HG03520 (cell line): ENCODE measurements around the gene UBE2V1.
"Not testable (repeated sequence)": the region's sequence is repeated elsewhere in the genome, so short reads cannot be mapped to it uniquely, and the experiment has no call there.

Source experiments
- ATAC-seq: cut with Tn5 transposase; IDR thresholded peaks from one replicate; pipeline ENCODE4 v1.9.1; 2021; ENCODE audit warnings: mild to moderate bottlenecking, moderate library complexity; ENCODE audit not compliant: unreplicated experiment

Gene UBE2V1

DNA sequence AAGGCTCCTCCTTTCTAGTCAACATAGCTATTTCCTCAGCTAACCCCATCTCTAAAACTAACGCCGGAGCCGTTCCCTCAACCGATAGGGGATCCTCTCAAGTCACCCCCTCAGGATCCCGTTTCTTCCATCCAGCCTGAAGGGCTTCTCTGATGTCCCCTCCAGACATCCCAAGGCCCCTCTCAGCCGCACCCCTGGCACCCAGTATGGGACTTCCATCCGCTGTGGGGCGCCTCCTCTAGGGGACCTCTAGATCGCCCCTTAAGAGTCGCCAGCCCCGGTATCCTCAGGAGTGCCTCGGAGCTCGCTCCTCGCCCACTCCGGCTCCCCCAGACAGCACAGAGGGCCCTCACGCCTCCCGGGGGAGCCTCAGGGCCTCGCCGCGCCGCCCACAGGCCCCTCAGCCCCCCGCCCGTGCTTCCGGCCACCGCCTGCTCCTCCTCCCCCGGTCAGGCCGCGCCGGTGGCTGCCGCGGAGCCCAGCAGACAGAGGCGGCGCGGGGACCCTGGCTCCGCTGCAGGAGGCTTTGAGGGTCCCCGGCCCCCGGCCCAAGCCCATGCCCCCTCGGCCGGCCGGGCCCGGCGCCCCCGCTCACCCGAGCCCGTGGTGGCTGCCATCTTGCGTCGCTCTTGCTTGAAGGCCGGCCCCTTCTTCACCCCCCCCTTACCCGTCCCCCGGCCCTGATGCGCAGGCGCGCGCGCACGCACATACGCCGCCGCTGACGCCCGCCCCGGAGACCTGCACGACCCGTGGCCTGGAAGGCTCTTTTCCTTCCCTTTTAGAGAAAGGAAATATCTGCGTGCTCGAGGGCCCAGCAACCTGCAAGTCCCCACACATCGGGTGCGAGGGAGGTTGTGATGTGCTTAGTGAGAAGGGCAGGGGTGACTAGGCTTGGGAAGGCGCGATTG is at the start of gene UBE2V1:
Gene UBE2V1, minus strand, starts transcription at position 639 of the 908 bp plus-strand sequence. Its CDS starts 22 bp downstream, at position 617.
- peak; percentile 32 for ATAC-seq

DNA sequence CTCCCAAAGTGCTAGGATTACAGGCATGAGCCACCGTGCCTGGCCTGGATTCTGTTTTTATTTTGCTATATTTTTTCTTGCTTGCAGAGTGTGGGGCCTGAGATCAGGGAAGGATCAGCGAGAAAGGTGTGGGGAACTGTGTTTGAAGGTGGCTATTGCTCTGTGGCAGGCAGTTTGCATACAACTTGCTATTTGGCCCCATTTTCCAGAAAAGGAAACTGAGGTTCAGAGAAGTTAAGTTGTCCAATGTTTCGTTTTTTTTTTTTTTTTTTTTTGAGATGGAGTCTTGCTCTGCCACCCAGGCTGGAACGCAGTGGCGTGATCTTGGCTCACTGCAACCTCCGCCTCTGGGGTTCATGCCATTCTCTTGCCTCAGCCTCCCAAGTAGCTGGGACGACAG is 48.5 kb upstream of the UBE2V1 start:
- ATAC-seq, result not testable (repeated sequence)

DNA sequence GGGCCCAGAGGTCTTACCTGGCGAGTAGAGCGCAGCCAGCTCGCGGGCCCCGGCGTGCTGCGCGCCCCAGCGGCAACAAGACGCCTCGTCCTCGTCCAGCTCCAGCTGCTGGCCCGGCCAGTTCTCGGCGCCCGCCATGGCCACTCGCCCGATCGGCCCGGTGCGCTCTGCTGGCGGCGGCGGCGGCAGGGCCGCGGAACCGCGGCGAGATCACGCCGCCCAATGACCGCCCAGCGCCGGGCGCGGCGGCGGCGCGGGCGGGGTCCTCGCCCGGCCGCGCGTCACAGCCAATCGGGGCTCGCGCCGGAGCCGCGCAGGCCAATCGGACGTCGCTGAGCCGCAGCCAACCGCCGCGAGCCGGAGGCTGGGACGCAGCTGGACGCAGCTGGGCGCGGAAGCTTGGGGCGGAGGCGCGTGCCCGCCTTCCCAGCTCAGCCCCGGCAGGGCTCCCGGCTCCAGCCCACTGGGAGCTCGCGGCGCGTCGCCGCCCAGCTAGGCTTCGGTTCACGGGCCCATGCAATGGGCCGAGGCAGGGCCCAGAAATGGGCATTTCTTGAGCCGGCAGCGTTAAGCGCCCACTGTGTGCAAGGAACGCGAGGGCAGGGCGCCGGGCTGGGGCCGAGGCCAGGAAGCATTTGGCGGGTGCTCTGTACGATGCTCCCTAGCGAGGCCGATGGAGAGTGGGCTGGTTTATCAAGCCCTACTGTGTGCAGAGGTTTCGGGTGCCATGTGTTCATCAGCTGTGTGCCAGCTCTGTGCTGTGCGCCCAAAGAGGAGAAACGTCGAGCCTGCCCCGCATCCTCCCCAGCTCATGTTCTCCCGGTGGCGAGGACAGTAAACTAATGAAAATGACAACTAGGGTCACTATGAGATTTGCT is 40.8 kb upstream of the UBE2V1 start, which contains the start of gene PEDS1:
Gene PEDS1, minus strand, starts transcription at position 224 of the 878 bp plus-strand sequence. Its CDS starts 86 bp downstream, at position 138.
- peak; percentile 88 for ATAC-seq

DNA sequence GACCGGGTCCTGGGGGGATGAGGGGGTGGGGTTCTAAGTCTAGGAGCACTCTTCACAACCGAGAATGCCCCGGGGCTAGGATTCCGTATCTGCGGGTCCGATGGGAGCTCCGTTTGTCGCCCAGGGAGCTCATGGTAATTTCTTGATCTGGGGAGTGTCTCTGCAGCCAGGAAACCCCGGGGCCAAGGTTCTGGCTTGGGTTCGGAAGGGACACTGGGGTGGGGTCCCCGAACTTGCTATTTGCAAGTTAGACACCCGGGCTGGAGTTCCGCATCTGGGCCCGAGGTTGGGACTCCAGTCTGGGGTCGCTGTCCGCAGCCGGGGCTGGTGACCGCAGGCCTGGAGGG is 40.2 kb upstream of the UBE2V1 start:
- no peak for ATAC-seq

DNA sequence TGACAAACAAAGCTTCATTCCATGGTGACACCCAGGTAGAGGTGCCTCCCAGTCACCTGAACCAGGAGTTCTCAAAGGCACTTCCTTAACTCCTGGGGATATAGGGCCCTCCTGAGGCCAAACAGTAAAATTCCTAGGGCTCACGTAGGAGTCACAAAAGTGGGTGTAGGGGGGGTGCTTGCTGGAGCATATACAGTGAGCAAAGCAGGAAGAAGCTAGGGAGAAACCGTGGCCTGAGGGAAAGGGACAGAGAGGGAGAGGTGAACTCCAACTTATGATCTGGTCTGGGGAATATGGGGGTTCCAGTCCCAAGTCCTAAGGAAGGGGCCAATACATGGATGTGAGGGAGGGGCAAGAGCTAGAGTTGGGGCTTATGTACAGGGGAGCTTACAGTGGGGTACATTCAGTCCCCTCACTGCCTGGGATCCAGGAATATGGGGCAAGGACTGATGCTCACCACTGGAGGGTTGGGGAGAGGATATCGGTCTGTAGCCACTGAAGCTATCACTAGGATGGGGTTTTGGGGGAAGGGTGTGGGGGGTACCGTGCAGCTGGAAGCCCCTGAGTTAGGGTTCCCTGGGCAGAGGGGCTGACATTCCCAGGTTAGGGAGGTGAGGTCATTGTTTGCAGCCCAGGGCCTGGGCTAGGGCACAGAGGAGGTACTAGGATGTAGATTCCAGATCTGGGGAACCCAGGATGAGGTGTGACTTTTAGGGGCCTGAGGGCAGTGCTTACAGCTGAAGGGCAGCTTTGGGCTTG is 39.6 kb upstream of the UBE2V1 start:
- no peak for ATAC-seq

DNA sequence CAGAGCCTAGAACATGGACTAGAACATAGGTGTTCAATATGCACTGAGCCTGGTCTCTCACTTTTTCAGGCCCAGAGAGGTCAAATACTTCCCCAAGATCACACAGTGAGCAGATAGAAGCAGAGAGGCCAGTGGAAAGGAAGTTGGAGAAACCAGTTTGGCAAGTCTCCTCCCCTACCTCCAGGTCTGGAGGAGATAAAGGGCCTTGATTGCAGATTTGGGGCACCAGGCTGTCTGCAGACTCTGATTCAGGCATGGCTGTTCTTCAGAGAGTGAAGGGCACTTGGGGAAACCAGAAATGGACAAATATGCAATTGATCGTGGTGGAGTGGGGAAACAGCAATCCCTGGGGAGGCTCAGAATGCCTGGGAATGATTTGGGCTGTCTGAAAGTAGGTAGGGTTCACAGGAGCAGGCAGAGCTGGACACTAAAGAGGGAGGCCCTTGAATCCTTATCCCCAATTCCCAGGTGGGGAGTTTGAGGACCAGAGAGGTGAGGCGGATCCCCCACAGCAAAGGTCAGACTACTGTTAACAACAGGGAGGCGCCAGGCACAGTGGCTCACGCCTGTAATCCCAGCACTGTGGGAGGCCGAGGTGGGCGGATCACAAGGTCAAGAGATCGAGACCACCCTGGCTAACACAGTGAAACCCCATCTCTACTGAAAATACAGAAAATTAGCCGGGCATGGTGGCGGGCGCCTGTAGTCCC is 38.2 kb upstream of the UBE2V1 start:
- no peak for ATAC-seq

DNA sequence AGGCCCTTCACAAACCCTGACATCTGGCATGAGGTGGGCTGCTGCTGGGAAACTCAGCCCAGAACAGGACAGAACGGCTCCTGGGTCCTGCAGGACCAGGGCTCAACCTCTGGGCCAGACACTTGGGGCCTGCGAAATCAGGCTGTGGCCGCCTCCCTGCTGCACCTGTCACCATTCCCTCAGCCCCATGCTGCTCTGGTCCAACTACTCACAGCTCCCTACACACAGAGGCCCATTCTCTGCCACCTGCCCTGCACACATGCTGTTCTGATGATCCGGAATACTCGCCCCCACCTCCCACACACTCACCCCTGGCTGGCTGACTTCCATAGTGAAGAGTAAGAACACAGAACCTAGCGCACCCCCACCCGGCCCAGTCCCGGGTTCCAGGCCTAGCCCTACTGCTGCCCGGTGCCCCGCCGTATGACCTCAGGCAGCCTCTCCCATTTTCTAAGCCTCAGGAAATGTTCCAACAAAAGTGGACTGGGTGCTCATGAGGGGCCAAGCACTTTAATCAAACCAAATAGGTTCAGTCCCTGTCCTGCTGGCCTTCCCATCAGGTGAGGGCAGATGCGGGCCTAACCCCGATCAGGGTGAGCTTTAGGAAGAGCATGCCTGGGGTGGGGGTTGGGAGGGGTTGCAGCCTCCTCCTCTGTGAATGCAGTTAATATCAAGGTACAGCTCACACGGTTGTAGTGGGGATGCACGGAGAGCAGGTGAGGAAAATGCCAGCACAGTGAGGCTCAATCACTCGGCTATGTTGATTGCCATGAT is 36.7 kb upstream of the UBE2V1 start:
- ATAC-seq, result no peak

DNA sequence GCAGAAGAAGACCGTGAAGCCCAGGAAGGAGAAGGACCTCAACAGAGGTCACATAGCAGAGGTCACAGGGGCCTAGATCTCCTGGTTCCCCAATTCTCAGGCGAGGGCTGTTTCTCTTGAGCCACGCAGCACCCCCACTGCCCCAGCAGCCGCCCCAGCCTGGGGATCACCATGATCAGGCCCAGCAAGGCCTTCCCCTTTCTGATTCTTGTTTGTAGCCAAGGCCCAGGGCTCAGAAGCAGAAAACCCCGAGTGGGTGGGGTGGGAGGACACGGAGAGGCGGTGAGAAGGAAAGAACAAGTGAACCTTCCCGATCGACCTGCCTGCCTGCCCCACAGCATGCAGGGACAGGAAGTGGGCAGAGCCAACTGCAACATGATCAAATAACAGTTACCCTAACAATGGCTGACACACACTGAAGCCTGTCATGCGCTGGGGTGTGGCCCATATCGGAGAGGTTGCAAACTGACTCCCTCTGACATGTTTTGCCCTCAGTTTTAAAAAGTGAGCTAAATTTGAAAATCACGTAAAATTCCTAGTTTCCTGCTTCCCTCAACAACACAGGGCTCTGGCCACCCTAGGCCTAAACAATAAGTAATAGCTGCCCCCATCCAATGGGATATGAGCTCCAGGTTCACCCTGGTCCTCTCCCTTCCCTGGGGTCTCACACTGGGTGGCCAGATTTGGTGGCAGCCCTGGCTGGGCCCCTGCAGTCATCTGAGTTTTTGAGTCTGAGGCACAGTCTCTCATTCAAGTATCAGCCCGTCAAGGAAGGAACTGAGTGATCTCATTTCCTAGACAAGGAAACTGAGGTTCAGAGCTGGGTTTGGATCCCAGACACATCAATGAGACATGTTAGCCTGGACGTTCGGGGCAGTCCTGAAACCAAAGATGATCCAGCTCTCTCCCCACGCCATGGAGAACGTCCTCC is 34.0 kb upstream of the UBE2V1 start:
- no peak for ATAC-seq

DNA sequence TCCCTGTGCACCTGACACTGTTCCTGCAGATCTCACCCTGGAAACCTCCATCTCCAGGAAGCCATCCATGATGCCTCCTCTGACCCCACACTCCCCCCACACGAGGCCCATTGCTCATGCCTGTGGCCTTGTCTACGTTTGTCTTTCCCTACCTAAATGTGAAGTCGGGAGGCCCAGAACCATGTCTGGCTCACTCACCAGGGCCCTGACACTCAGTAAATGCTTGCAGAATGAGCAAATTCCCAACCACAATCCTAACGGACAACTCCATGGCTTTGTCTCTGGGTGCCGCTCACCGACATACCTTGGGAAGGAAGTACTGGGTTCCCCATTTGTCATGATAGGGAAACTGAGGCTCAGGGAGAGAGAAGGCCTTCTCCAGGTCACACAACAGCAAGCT is 33.3 kb upstream of the UBE2V1 start:
- ATAC-seq, result no peak

DNA sequence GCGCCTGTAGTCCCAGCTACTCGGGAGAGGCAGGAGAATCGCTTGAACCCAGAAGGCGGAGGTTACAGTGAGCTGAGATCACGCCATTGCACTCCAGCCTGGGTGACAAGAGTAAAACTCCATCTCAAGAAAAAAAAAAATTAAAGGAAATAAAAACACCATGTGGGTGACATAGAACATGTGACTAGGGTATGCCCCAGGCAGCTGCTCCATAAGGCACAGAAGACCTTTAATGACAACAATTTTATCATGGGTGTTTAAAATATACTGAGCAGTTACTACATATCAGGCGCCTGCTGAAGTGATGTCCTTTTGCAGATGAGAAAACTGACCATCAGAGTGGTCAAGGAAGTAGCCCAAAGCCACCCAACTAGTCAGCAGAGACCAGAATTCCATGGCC is 32.6 kb upstream of the UBE2V1 start:
- ATAC-seq, result no peak

DNA sequence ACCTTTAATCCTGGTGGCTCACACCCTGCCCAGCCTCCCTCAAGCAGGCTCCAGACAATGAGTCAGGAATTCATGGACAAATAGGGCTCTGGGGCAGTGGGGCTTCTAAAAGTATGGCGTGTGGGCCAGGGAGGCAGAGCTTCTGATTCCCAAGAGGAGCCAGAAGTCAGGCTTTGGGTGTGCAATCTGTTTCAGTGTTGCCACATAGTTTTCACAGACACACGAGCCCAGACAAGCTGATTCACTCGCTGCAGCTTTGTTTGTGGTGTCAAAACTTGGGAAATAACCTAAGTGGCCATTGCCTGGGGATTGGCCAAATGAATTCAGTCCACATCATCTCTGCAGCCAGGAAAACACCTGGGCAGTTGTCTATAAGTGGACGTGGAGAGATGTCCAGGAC is 31.4 kb upstream of the UBE2V1 start:
- ATAC-seq, result no peak

DNA sequence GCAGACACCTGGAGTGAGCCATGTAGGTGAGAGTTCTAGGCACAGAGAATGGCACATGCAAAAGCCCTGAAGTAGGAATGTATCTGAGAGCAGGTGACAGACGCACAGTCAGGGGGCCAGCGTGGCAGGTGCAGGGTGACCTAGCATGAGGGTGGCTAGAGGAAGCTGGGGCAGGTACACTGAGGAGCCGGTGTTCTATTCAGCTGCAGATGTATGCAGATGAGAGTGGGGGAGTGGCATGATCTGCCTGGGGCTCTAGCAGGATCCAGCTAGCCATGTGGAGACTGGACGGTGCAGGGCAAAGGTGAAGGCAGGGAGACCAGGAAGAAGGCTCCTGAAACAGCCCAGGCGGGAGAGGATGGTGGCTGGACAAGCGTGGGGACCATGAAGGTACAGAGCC is 29.9 kb upstream of the UBE2V1 start:
- no peak for ATAC-seq

DNA sequence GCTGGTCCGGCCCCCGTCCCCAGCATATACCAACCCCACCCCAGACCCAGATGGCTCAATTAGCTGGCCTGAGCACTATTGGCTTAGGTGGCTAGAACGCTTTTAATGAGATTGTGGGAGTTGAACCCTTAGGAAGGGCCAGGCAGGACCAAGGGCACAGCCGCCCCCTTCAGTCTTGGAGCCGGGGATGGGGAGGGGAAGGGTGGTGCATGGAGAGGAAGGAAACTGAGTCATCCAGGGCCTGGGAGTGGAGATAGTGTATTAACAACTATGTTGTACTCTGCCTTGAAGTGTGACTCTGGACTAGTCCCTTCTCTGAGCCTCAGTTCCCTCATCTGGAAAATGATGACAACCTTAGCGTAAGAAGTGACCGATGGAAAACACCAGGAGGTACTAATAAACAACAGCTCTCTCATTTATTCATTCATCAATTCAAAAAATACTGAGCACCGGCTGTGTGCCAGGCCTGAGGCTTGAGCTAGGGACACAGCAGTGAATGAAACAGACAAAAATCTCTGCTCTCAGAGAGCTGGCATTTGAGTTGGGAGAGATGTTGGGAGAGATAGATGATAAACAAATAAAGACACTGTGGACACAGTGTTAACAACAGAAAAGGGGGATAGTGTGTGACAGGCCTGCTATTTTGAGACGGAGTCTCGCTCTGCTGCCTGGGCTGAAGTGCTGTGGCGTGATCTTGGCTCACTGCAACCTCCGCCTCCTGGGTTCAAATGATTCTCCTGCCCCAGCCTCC is 29.0 kb upstream of the UBE2V1 start:
- ATAC-seq, result no peak

DNA sequence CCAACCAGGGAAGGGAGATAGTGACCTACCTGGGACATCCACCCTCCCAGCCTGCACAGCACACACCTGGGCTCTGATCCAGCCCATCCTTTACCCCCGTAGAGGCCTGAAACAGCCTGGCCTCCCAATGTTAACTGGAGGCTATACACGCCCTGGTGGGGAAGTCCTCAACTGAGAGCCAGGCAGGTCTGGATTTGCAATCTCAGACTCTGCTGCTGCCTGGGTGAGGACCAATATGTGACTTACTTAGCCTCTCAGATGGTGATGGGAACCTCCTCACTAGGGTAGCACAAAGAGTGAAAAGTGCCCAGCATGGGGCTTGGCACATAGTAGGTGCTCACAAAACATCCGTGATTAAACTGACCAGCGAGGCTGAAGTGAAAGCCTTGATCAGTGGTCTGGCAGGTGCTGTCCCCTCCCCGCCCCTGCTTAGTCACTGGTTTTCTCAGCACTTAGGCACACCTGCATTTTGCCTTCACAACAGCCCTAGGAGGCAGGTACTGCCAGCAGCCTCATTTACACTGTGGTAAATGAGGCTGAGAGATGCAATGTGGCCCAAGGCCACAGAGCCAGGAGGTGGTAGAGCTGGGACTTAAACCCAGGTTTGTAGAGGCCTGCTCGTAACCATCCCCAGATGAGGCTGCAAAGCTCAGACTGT is 28.2 kb upstream of the UBE2V1 start:
- ATAC-seq, result no peak

DNA sequence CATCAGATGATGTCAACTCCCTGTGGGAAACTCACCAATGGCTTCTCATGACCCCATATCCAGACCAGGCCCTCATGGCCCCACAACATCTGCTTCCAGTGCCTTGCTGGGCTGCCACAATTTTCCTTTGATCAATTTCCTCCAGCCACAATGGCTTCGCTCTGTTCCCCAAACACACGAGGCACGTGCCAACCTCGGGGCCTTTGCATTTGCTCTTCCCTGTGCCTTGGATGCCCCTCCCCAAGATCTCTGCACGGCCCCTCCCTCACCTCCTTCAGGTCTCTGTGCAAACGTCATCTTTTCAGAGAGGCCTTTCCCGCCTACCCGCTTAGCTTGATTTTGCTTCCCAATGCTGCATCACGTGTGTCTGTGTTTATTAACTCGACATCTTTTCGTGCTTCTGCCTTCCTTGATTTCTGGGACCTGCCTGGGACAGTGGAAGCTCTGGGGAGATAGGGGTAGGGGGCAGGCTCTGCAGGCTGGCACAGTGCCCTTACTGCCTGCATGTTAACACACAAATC is 27.4 kb upstream of the UBE2V1 start:
- no peak for ATAC-seq

DNA sequence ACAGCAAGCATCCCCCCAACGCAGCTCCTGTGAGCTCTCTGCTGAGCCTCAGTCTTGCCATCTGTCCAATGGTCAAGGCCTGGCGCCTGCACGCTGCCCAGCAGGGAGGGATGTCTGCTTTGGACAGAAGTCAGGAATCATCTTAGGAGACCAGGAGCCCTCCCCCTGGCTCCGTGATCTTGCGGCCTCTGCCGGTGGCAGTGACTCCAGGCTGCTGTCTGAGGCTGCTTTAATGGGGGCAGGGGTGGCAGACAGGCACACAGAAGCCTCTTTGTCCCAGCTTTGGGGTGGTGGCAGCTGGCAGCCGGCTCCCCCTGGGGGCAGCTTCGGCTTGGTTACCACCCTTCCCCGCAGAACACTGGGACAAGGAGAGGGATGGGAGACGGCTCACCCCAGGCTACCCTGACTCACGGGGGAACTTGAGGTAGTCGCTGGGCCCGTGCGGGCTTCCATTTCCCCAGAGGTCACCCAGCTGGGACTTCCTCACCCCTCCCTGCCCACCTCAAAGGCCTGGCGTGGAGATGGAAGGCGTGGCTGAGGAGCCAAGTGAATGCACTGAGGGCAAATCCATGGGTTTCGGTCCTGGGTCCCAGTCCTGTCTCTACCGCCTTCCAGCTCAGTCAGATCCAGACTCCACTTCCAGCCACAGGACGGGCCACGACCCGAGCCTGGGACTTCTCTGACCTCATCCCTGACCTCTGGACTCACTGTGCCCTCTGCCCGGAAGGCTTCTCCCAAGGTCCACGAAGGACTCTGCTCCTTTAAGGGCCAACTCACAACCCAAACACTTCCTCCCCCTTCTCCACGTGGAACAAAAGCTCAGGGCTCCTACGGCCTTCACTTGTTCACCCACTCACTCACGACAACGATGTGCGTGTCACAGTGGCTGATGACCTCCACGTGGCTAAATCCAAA is 25.8 kb upstream of the UBE2V1 start:
- no peak for ATAC-seq
